Chondrocyte (in vitro differentiated cells): ENCODE results near the gene GLI3. TPM values are rescaled to one million over a fixed set of nuclear protein-coding genes. Genes with fewer than 3 reads are reported as not detected.

Experiments
- DNase-seq: peaks from one replicate; pipeline ENCODE4 v3.0.0; 2021; ENCODE audit warnings: mixed read lengths, low spot score
- H3K27ac Mint-ChIP-seq: one replicate; pipeline ENCODE4 v1.8.0; 2021; ENCODE audit warnings: mild to moderate bottlenecking, moderate library complexity, mixed read lengths; ENCODE audit not compliant: unreplicated experiment
- H3K27me3 Mint-ChIP-seq: 2 replicates; pipeline ENCODE4 v1.8.0; 2021; ENCODE audit warnings: low read depth, mixed read lengths
- H3K36me3 Mint-ChIP-seq: 2 replicates; pipeline ENCODE4 v1.8.0; 2021; ENCODE audit warnings: low read depth, mixed read lengths
- H3K4me1 Mint-ChIP-seq: 2 replicates; pipeline ENCODE4 v1.8.0; 2021; ENCODE audit warnings: low read depth, mild to moderate bottlenecking, mixed read lengths
- H3K4me3 Mint-ChIP-seq: one replicate; pipeline ENCODE4 v1.8.0; 2021; ENCODE audit warnings: mild to moderate bottlenecking, moderate library complexity, mixed read lengths; ENCODE audit not compliant: unreplicated experiment
- H3K9me3 Mint-ChIP-seq: 2 replicates; pipeline ENCODE4 v1.8.0; 2021; ENCODE audit warnings: low read depth, mixed read lengths
- CTCF ChIP-seq: fragments of 200-600 bp; sonication (generic); IDR thresholded peaks from 2 replicates; pipeline ENCODE4 v1.5.0; 2021; ENCODE audit warnings: antibody characterized with exemption, mild to moderate bottlenecking, moderate library complexity
- total RNA-seq: library from RNA; stranded (reverse); gene quantifications from 3 replicates; pipeline ENCODE4 v1.2.1, GENCODE V29; 2021

Gene GLI3
- total RNA-seq, 1 donor from 2014 or later: 11.7 TPM

- no peak for DNase-seq
- Mint-ChIP-seq H3K4me1 (peaks cover 11% of the 10 kb centered on the region), H3K36me3 (peaks cover 11% of the 10 kb centered on the region), H3K27me3 (no peaks in the 10 kb centered on the region), H3K4me3 (no peak overlapping the region), H3K9me3 (no peaks in the 10 kb centered on the region), H3K27ac (peak overlapping the region; percentile 17)
- no peak for TF ChIP-seq CTCF
Observed at GRCh38 chr7:42183547-42183946, 53.5 kb downstream of the GLI3 start.

- DNase-seq: no peak
- Mint-ChIP-seq H3K27me3 (no peaks in the 10 kb centered on the region), H3K27ac (no peak overlapping the region)
Observed at GRCh38 chr7:42181566-42181965, 55.4 kb downstream of the GLI3 start.

GRCh38 chr7:42180806-42181205 is 56.2 kb downstream of the GLI3 start:
- H3K36me3 Mint-ChIP-seq: peaks cover 13% of the 10 kb centered on the region
- DNase-seq: no peak
- no peaks in the 10 kb centered on the region for H3K9me3 Mint-ChIP-seq
- H3K27ac Mint-ChIP-seq: no peak overlapping the region
- no peak overlapping the region for H3K4me3 Mint-ChIP-seq
- no peak for TF ChIP-seq CTCF
- H3K4me1 Mint-ChIP-seq: peaks cover 15% of the 10 kb centered on the region
- no peaks in the 10 kb centered on the region for H3K27me3 Mint-ChIP-seq

More at GRCh38 chr7:42181566-42181965, 55.4 kb downstream of the GLI3 start:
- H3K4me3 Mint-ChIP-seq: no peak overlapping the region
- TF ChIP-seq CTCF: no peak
- H3K9me3 Mint-ChIP-seq: no peaks in the 10 kb centered on the region
- peaks cover 13% of the 10 kb centered on the region for H3K36me3 Mint-ChIP-seq
- H3K4me1 Mint-ChIP-seq: peaks cover 11% of the 10 kb centered on the region

- H3K4me1 Mint-ChIP-seq: peaks cover 12% of the 10 kb centered on the region
Observed at GRCh38 chr7:42176724-42177101, 60.3 kb downstream of the GLI3 start.

GRCh38 chr7:42175834-42176723 is 60.9 kb downstream of the GLI3 start:
- Mint-ChIP-seq H3K4me3 (no peak overlapping the region), H3K36me3 (peaks cover 13% of the 10 kb centered on the region), H3K27ac (no peak overlapping the region), H3K9me3 (no peaks in the 10 kb centered on the region), H3K27me3 (no peaks in the 10 kb centered on the region), H3K4me1 (peaks cover 15% of the 10 kb centered on the region)
- no peak for DNase-seq
- no peak for TF ChIP-seq CTCF

More at GRCh38 chr7:42176724-42177101, 60.3 kb downstream of the GLI3 start:
- Mint-ChIP-seq H3K36me3 (peaks cover 13% of the 10 kb centered on the region), H3K4me3 (no peak overlapping the region), H3K9me3 (no peaks in the 10 kb centered on the region), H3K27ac (no peak overlapping the region), H3K27me3 (no peaks in the 10 kb centered on the region)
- TF ChIP-seq CTCF: no peak
- no peak for DNase-seq
